Esophagus squamous epithelium (tissue), 5 donors: ENCODE measurements around the gene ZNF219. TPM values are rescaled to one million over a fixed set of nuclear protein-coding genes. Genes with fewer than 3 reads are reported as not detected.

Experiments
- DNase-seq: peaks from one replicate; lab custom pipeline; 2025; lab: John Stamatoyannopoulos, UW
- H3K27ac ChIP-seq, 4 donors: fragments of 200-600 bp; sonication (generic); one replicate each; pipeline ENCODE4 v1.5.1; 2016 to 2019; ENCODE audit warnings: mild to moderate bottlenecking in 1 of 4
- H3K27me3 ChIP-seq, 4 donors: fragments of 200-600 bp; sonication (generic); 1 replicate in 3 of 4; 2 replicates in 1 of 4; pipeline versions ENCODE4 v1.5.1 to v1.6.0; 2017 to 2021; ENCODE audit warnings: antibody characterized with exemption in 1 of 4
- H3K36me3 ChIP-seq, 3 donors: fragments of 200-600 bp; sonication (generic); one replicate each; pipeline ENCODE4 v1.5.1; 2016 to 2019
- H3K4me1 ChIP-seq, 3 donors: fragments of 200-600 bp; sonication (generic); one replicate each; pipeline ENCODE4 v1.5.1; 2017 to 2019
- H3K4me3 ChIP-seq, 4 donors: fragments of 200-600 bp; sonication (generic); 1 replicate in 3 of 4; 2 replicates in 1 of 4; pipeline ENCODE4 v1.5.1; 2016 to 2019; ENCODE audit warnings: mild to moderate bottlenecking in 2 of 4, moderate library complexity in 1 of 4
- H3K9me3 ChIP-seq, 3 donors: fragments of 200-600 bp; sonication (generic); one replicate each; pipeline ENCODE4 v1.5.1; 2016 to 2019
- POLR2A ChIP-seq, 4 donors: fragments of 450-650 bp; IDR thresholded peaks; one replicate each; pipeline ENCODE4 v1.6.1; 2017; ENCODE audit warnings: antibody characterized with exemption in 4 of 4, mild to moderate bottlenecking in 4 of 4, moderate library complexity in 3 of 4
- WGBS, 2 donors: methylation state at CpG; one replicate each; pipeline ENCODE4 v1.1.5; 2018; 5-methylcytosine and 5-hydroxymethylcytosine counted together
- intact Hi-C: fragments of 100-400 bp; cut with DNase I; formaldehyde crosslinking; loops from one replicate; pipeline ENCODE4 v1.15.0; 2022
- small RNA-seq, 4 donors: library from RNA; depleted of rRNA; stranded (forward); fragments of <200 nt; gene quantifications; one replicate each; pipeline ENCODE3, GENCODE V24; 2016
- total RNA-seq, 4 donors: library from RNA; depleted of rRNA; stranded (reverse); fragments of >200 nt; gene quantifications; one replicate each; pipeline ENCODE4 v1.1.0, GENCODE V29; 2016
- TF ChIP-seq, protein P1 (sequence below), 6 experiments: fragments of 450-650 bp in 4 of 6; fragments of 200-600 bp in 2 of 6; sonication (generic) in 2 of 6; IDR thresholded peaks; one replicate each; pipeline ENCODE4 v1.5.1; 2016 to 2019; ENCODE audit warnings: antibody characterized with exemption in 6 of 6, mild to moderate bottlenecking in 4 of 6, moderate library complexity in 4 of 6
- donor health status: DM: yes; HTN: yes; CAD: no.

The ZNF219 gene
- total RNA-seq, 4 donors from 2014 or later: 47.1 to 68.3 (median 61.3) TPM

DNA sequence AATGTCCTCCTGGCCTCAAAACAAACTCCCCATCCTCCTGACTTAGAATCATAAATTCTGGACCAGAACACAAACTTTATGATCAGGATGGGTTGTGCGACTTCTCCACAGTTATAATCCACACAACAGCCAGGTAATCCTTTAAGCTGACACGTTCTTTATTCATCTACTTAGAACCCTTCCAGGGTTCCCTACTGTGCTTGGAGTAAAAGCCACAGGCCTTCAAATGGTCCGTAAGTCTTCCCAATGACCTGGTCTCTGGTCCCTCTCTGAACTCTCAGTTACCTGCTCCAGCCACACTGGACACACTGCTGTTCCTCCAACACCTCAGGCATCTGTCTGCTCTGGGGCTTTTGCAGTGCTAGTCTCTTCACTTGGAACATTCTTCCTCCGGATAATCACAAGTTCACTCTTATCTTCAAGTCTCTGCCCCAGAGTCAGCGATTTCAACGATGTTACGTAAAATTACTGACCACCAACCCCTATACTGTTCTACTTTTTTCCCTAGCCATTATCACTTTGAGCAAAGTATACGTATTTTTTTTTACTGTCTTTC is 58.0 kb downstream of the ZNF219 start:
- no peak for DNase-seq
- H3K36me3 ChIP-seq: no peaks in the 10 kb centered on the region
- H3K9me3 ChIP-seq: no peaks in the 10 kb centered on the region
- intact Hi-C loops: no loop called here
- TF ChIP-seq, protein P1, sequence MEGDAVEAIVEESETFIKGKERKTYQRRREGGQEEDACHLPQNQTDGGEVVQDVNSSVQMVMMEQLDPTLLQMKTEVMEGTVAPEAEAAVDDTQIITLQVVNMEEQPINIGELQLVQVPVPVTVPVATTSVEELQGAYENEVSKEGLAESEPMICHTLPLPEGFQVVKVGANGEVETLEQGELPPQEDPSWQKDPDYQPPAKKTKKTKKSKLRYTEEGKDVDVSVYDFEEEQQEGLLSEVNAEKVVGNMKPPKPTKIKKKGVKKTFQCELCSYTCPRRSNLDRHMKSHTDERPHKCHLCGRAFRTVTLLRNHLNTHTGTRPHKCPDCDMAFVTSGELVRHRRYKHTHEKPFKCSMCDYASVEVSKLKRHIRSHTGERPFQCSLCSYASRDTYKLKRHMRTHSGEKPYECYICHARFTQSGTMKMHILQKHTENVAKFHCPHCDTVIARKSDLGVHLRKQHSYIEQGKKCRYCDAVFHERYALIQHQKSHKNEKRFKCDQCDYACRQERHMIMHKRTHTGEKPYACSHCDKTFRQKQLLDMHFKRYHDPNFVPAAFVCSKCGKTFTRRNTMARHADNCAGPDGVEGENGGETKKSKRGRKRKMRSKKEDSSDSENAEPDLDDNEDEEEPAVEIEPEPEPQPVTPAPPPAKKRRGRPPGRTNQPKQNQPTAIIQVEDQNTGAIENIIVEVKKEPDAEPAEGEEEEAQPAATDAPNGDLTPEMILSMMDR (IDR thresholded peaks at IDR 0.05): no peak
- TF ChIP-seq POLR2A (IDR thresholded peaks at IDR 0.05): no peak
- H3K27ac ChIP-seq: peak overlapping the region in 3 of 4 donors; percentile 81 to 84 (median 82)
- H3K27me3 ChIP-seq: no peaks in the 10 kb centered on the region
- H3K4me3 ChIP-seq: no peak overlapping the region
- 63 to 70% methylated on average over 8 of the region's 8 CpGs for WGBS, 2 donors
- peaks cover 27 to 77% (median 36%) of the 10 kb centered on the region in 3 donors for H3K4me1 ChIP-seq

Small RNAs within 50 kb of the gene (small RNA-seq; reads per million reads assigned to genes)
- gene RNU6-252P: 0 reads per million in 4 donors

Other genes starting within 250 kb of the ZNF219 start
- gene RNASE3, start 207.3 kb downstream of the ZNF219 start, total RNA-seq: not detected
- 1 to 10 TPM in 1 of 4 donors, under 1 TPM in 2, not detected in 1; 0.44 to 1.3 (median 0.44) TPM for gene RNASE2, start 143.2 kb downstream of the ZNF219 start, total RNA-seq
- gene METTL17, start 108.7 kb downstream of the ZNF219 start, total RNA-seq: 10 to 100 TPM; 53.6 to 74.6 (median 68.5) TPM
- 10 to 100 TPM in 3 of 4 donors, 1 to 10 TPM in 1; 8.6 to 23.2 (median 14.9) TPM for gene SLC39A2, start 99.4 kb downstream of the ZNF219 start, total RNA-seq
- 100 to 1,000 TPM in 3 of 4 donors, 10 to 100 TPM in 1; 96.3 to 209 (median 142) TPM for gene NDRG2, start 73.6 kb downstream of the ZNF219 start, total RNA-seq
- not detected for gene TPPP2, start 68.4 kb downstream of the ZNF219 start, total RNA-seq
- not detected for gene RNASE13, start 63.8 kb downstream of the ZNF219 start, total RNA-seq
- 10 to 100 TPM in 1 of 4 donors, 1 to 10 TPM in 1, under 1 TPM in 1, not detected in 1; 0.97 to 13.3 (median 1.1) TPM for gene RNASE7, start 56.3 kb downstream of the ZNF219 start, total RNA-seq
- gene RNASE8, start 40.8 kb downstream of the ZNF219 start, total RNA-seq: not detected
- 10 to 100 TPM in 1 of 4 donors, 1 to 10 TPM in 3; 1.3 to 10.3 (median 3.6) TPM for gene ARHGEF40, start 28.4 kb downstream of the ZNF219 start, total RNA-seq
- gene TMEM253, start 2.4 kb upstream of the ZNF219 start, total RNA-seq: 1 to 10 TPM in 1 of 4 donors, under 1 TPM in 1, not detected in 2; 0.95 to 1.5 TPM
- not detected for gene OR5AU1, start 57.4 kb upstream of the ZNF219 start, total RNA-seq
- 100 to 1,000 TPM; 252 to 651 (median 476) TPM for gene HNRNPC, start 170.8 kb upstream of the ZNF219 start, total RNA-seq
- not detected for gene RPGRIP1, start 181.4 kb upstream of the ZNF219 start, total RNA-seq